H1 (cell line): ENCODE data around the gene PRSS48. TPM values are rescaled to one million over a fixed set of nuclear protein-coding genes. Genes with fewer than 3 reads are reported as not detected.

Experiments used
- CTCF ChIA-PET: fragments of 300-600 bp; sonication (Branson Sonifier 250); formaldehyde crosslinking; loops from one replicate; lab custom pipeline; 2021; ENCODE audit not compliant: partially characterized antibody; lab: Charles Lee
- POLR2A ChIA-PET: fragments of 300-600 bp; sonication (Branson Sonifier 250); formaldehyde crosslinking; loops from one replicate; lab custom pipeline; 2021; ENCODE audit warnings: inconsistent platforms; ENCODE audit not compliant: partially characterized antibody; lab: Charles Lee
- DNase-seq, 2 experiments: peaks; one replicate each; pipeline versions ENCODE4 v3.0.0 to v3.0.0-alpha.2; 2010 to 2022; ENCODE audit warnings: low spot score in 2 of 2, low read depth in 1 of 2, mixed read lengths in 1 of 2
- FAIRE-seq: peaks from 2 replicates; lab custom pipeline; 2011; peaks lifted over from hg19 to GRCh38; lab: Jason Lieb, UNC
- H2AFZ ChIP-seq: 2 replicates; pipeline ENCODE4 v1.8.1; 2012; ENCODE audit warnings: low read length, inconsistent platforms
- H2AK5ac ChIP-seq: 2 replicates; pipeline ENCODE4 v1.6.1; 2013; ENCODE audit warnings: low read depth, low read length
- H2BK120ac ChIP-seq: replicated peaks from 2 replicates; pipeline ENCODE3; 2013; ENCODE audit warnings: low read depth, low read length, inconsistent platforms
- H2BK12ac ChIP-seq: 2 replicates; pipeline ENCODE4 v1.6.1; 2013; ENCODE audit warnings: low read depth, low read length
- H2BK15ac ChIP-seq: 2 replicates; pipeline ENCODE4 v1.6.1; 2013; ENCODE audit warnings: low read length
- H2BK20ac ChIP-seq: 2 replicates; pipeline ENCODE4 v1.6.1; 2013; ENCODE audit warnings: low read length
- H2BK5ac ChIP-seq: 2 replicates; pipeline ENCODE4 v1.6.1; 2013; ENCODE audit warnings: low read depth, low read length
- H3K14ac ChIP-seq: 2 replicates; pipeline ENCODE4 v1.6.1; 2013; ENCODE audit warnings: inconsistent platforms; ENCODE audit not compliant: insufficient read length
- H3K18ac ChIP-seq: 2 replicates; pipeline ENCODE4 v1.6.1; 2013; ENCODE audit warnings: low read length; ENCODE audit errors: extremely low read depth
- H3K23ac ChIP-seq: 2 replicates; pipeline ENCODE4 v1.6.1; 2013; ENCODE audit warnings: inconsistent platforms; ENCODE audit not compliant: insufficient read length
- H3K23me2 ChIP-seq: 2 replicates; pipeline ENCODE4 v1.6.1; 2013; ENCODE audit warnings: low read depth, low read length
- H3K27ac ChIP-seq: 2 replicates; pipeline ENCODE4 v1.6.1; 2011; ENCODE audit warnings: low read depth, low read length, inconsistent platforms
- H3K27me3 ChIP-seq, 4 experiments: replicated peaks in 1 of 4; 1 replicate in 1 of 4; 2 replicates in 3 of 4; pipeline versions ENCODE4 v1.6.1 to v1.8.1; 2011 to 2013; ENCODE audit warnings: low read length in 3 of 4, mild to moderate bottlenecking in 3 of 4, inconsistent platforms in 2 of 4, mixed read lengths in 2 of 4, moderate library complexity in 1 of 4; ENCODE audit not compliant: control insufficient read depth in 3 of 4, insufficient read depth in 3 of 4; ENCODE audit errors: extremely low read depth in 1 of 4
- H3K36me3 ChIP-seq, 4 experiments: 2 replicates each; pipeline versions ENCODE4 v1.6.1 to v1.8.1; 2011 to 2013; ENCODE audit warnings: mild to moderate bottlenecking in 4 of 4, low read length in 3 of 4, moderate library complexity in 2 of 4, control low read depth in 1 of 4, inconsistent platforms in 1 of 4; ENCODE audit not compliant: insufficient read depth in 4 of 4, control insufficient read depth in 2 of 4
- H3K4ac ChIP-seq: replicated peaks from 2 replicates; pipeline ENCODE3; 2013; ENCODE audit warnings: low read length, low read depth, mixed read lengths, inconsistent platforms; ENCODE audit not compliant: insufficient read length
- H3K4me1 ChIP-seq, 4 experiments: replicated peaks in 1 of 4; 1 replicate in 1 of 4; 2 replicates in 3 of 4; pipeline versions ENCODE4 v1.6.1 to v1.8.1; 2011 to 2013; ENCODE audit warnings: low read length in 3 of 4, inconsistent platforms in 2 of 4, mixed read lengths in 1 of 4; ENCODE audit not compliant: insufficient read depth in 4 of 4, control insufficient read depth in 3 of 4
- H3K4me2 ChIP-seq, 2 experiments: 2 replicates each; pipeline versions ENCODE4 v1.6.1 to v1.8.1; 2011 to 2013; ENCODE audit warnings: low read depth in 2 of 2, low read length in 2 of 2, control low read depth in 1 of 2, inconsistent platforms in 1 of 2, mild to moderate bottlenecking in 1 of 2; ENCODE audit not compliant: insufficient read depth in 1 of 2
- H3K4me3 ChIP-seq, 4 experiments: fragments of 200-600, 300-600 bp in 1 of 4; sonication (generic), shearing (Covaris generic), sonication (Bioruptor Twin) in 1 of 4; 2 replicates each; pipeline versions ENCODE4 v1.5.1 to v1.8.1; 2011 to 2016; ENCODE audit warnings: low read length in 4 of 4, low read depth in 3 of 4, control low read depth in 2 of 4, inconsistent platforms in 2 of 4, mild to moderate bottlenecking in 2 of 4, mixed read lengths in 1 of 4, moderate library complexity in 1 of 4; ENCODE audit not compliant: insufficient read depth in 2 of 4; ENCODE audit errors: extremely low read depth in 1 of 4
- H3K56ac ChIP-seq: replicated peaks from 2 replicates; pipeline ENCODE3; 2013; ENCODE audit warnings: low read depth, mild to moderate bottlenecking, mixed read lengths, low read length, inconsistent platforms; ENCODE audit not compliant: insufficient read length
- H3K79me1 ChIP-seq: 2 replicates; pipeline ENCODE4 v1.6.1; 2013; ENCODE audit warnings: low read depth, low read length, control low read depth
- H3K79me2 ChIP-seq, 2 experiments: 2 replicates each; pipeline versions ENCODE4 v1.6.1 to v1.8.1; 2012 to 2013; ENCODE audit warnings: low read length in 2 of 2, mild to moderate bottlenecking in 2 of 2, inconsistent platforms in 1 of 2; ENCODE audit not compliant: insufficient read depth in 2 of 2, control insufficient read depth in 1 of 2
- H3K9ac ChIP-seq, 4 experiments: replicated peaks in 1 of 4; 1 replicate in 1 of 4; 2 replicates in 3 of 4; pipeline versions ENCODE4 v1.6.1 to v1.8.1; 2011 to 2013; ENCODE audit warnings: low read depth in 3 of 4, low read length in 3 of 4, control low read depth in 2 of 4, mild to moderate bottlenecking in 2 of 4, moderate library complexity in 2 of 4, inconsistent platforms in 1 of 4; ENCODE audit errors: extremely low read depth in 1 of 4
- H3K9me3 ChIP-seq, 2 experiments: 2 replicates each; pipeline versions ENCODE4 v1.6.1 to v1.8.1; 2012 to 2013; ENCODE audit warnings: mild to moderate bottlenecking in 2 of 2, moderate library complexity in 2 of 2, control low read depth in 1 of 2, inconsistent platforms in 1 of 2, low read depth in 1 of 2, low read length in 1 of 2, mixed read lengths in 1 of 2; ENCODE audit not compliant: insufficient read depth in 2 of 2
- H4K20me1 ChIP-seq, 2 experiments: replicated peaks in 1 of 2; 2 replicates each; pipeline versions ENCODE3 to v1.8.1; 2011 to 2013; ENCODE audit warnings: inconsistent platforms in 2 of 2, low read length in 2 of 2, mild to moderate bottlenecking in 1 of 2; ENCODE audit not compliant: insufficient read depth in 2 of 2, control insufficient read depth in 1 of 2
- H4K5ac ChIP-seq: 2 replicates; pipeline ENCODE4 v1.6.1; 2013; ENCODE audit warnings: low read length, low read depth, mixed read lengths, inconsistent platforms; ENCODE audit not compliant: insufficient read length
- H4K8ac ChIP-seq: 2 replicates; pipeline ENCODE4 v1.8.0; 2013; ENCODE audit warnings: mild to moderate bottlenecking, moderate library complexity, low read length, inconsistent platforms; ENCODE audit not compliant: insufficient read depth; ENCODE audit errors: extremely low read depth
- H4K91ac ChIP-seq: replicated peaks from 2 replicates; pipeline ENCODE3; 2013; ENCODE audit warnings: low read length, mixed read lengths, inconsistent platforms; ENCODE audit not compliant: insufficient read length
- CBX8 ChIP-seq: fragments of 300-800, 300-1000 bp; sonication (generic); IDR thresholded peaks from 2 replicates; pipeline ENCODE4 v1.7.1; 2016; ENCODE audit warnings: low read depth, low read length, borderline replicate concordance
- CTCF ChIP-seq, 3 experiments: IDR thresholded peaks; 1 replicate in 2 of 3; 2 replicates in 1 of 3; pipeline versions ENCODE4 v1.5.1 to v1.6.1; 2011; ENCODE audit warnings: low read length in 3 of 3, mild to moderate bottlenecking in 3 of 3, inconsistent platforms in 2 of 3, low read depth in 1 of 3, moderate library complexity in 1 of 3; ENCODE audit not compliant: insufficient read depth in 1 of 3; ENCODE audit errors: control extremely low read depth in 1 of 3
- GABPA ChIP-seq: IDR thresholded peaks from 2 replicates; pipeline ENCODE4 v1.6.1; 2011; ENCODE audit warnings: mild to moderate bottlenecking, low read length, moderate library complexity, borderline replicate concordance; ENCODE audit not compliant: insufficient read depth
- JUN ChIP-seq: IDR thresholded peaks from 2 replicates; pipeline ENCODE4 v1.6.1; 2011; ENCODE audit warnings: low read depth, mild to moderate bottlenecking, improper control_type of control experiment, low read length
- polyA plus RNA-seq, 7 experiments: library from polyadenylated mRNA; depleted of rRNA in 3 of 7; stranded (reverse) in 5 of 7; unstranded in 2 of 7; fragments of >200 nt in 5 of 7; fragments of 200-250 nt in 2 of 7; gene quantifications; 1 replicate in 5 of 7; 2 replicates in 1 of 7; 4 replicates in 1 of 7; pipeline versions ENCODE4 v1.2.1 to v1.2.3, GENCODE V29; 2011 to 2013; ENCODE audit warnings: missing spikeins in 2 of 7, mixed read lengths in 2 of 7
- total RNA-seq: library from RNA; stranded (reverse); fragmentation: NEBNext Ultra II Directional; extraction: Animal tissue kit (Norgen Biotek cat#: 25700); gene quantifications from 2 replicates; pipeline ENCODE4 v1.2.1, GENCODE V29; 2021

PRSS48 gene
- total and polyA plus RNA-seq, 2 of the 8 experiments (the other 6 are each of a cell fraction or from before 2014, with no cell fraction given), result not detected

- no peak overlapping the region for H2BK5ac ChIP-seq
- H4K91ac ChIP-seq, result no peak overlapping the region
- no peaks in the 10 kb centered on the region for H3K27me3 ChIP-seq
- no peak overlapping the region for H3K18ac ChIP-seq
- no peak overlapping the region for H3K4ac ChIP-seq
- no peak overlapping the region for H2BK12ac ChIP-seq
- H3K14ac ChIP-seq, result no peak overlapping the region
- peaks cover 0 to 9% of the 10 kb centered on the region in 2 experiments for H4K20me1 ChIP-seq
- no peak overlapping the region for H4K8ac ChIP-seq
- no peak overlapping the region for H3K23ac ChIP-seq
- no peaks in the 10 kb centered on the region for H3K9me3 ChIP-seq
- peaks cover 0 to 85% of the 10 kb centered on the region in 2 experiments; a peak in 3 of 4 replicates for H3K79me2 ChIP-seq
- no peak overlapping the region for H2BK120ac ChIP-seq
- no peak overlapping the region for H3K27ac ChIP-seq
- FAIRE-seq, result peak; percentile 32
- DNase-seq, result no peak
- no peaks in the 10 kb centered on the region for H3K23me2 ChIP-seq
- no peak overlapping the region for H2BK15ac ChIP-seq
- no peak overlapping the region for H3K4me2 ChIP-seq
- H3K36me3 ChIP-seq, result no peaks in the 10 kb centered on the region
- TF ChIP-seq CTCF (IDR thresholded peaks at IDR 0.05; ENCODE audit: control extremely low read depth in 1 of 3, insufficient read depth in 1 of 3, low read depth in 1 of 3, low read length in 3 of 3) (peak in 1 of 3 experiments; percentile 10; a peak in 1 of 4 replicates), GABPA (no peak), JUN (no peak), CBX8 (no peak)
- H3K79me1 ChIP-seq, result peaks cover 10% of the 10 kb centered on the region
- H3K4me3 ChIP-seq, result no peak overlapping the region
- ChIA-PET POLR2A (interaction anchor here (0.9 to 3.4 kb wide), 5 partner anchors 12 to 20 kb away, joined by 3 to 16 read pairs (median 6); partner anchors contain the start of gene SH3D19), CTCF (interaction anchor here (0.5 to 7.1 kb wide), 18 partner anchors 9 to 308 kb away, joined by 3 to 59 read pairs (median 3); partner anchors contain the start of gene PRSS48)
- H3K9ac ChIP-seq, result no peak overlapping the region
- H3K4me1 ChIP-seq, result peaks cover 4 to 7% (median 4%) of the 10 kb centered on the region in 4 experiments
- no peak overlapping the region for H2AK5ac ChIP-seq
- no peak overlapping the region for H2AFZ ChIP-seq
- no peak overlapping the region for H2BK20ac ChIP-seq
- H4K5ac ChIP-seq, result no peak overlapping the region
- H3K56ac ChIP-seq, result no peak overlapping the region
Measured at GRCh38 chr4:151304755-151305154, 27.8 kb downstream of the PRSS48 start.
